Nephron (organoid): Measurements from ENCODE around the gene CBFB.

Experiments used
- H3K27ac Mint-ChIP-seq, 3 experiments: 2 replicates each; pipeline ENCODE4 v1.8.0; 2020; ENCODE audit warnings: mixed read lengths in 3 of 3, mild to moderate bottlenecking in 2 of 3, moderate library complexity in 1 of 3
- H3K27me3 Mint-ChIP-seq: 2 replicates; pipeline ENCODE4 v1.8.0; 2021; ENCODE audit warnings: low read depth, mild to moderate bottlenecking, moderate library complexity, mixed read lengths
- H3K36me3 Mint-ChIP-seq: 2 replicates; pipeline ENCODE4 v1.8.0; 2020; ENCODE audit warnings: low read depth, mixed read lengths
- H3K4me1 Mint-ChIP-seq: 2 replicates; pipeline ENCODE4 v1.8.0; 2020; ENCODE audit warnings: mixed read lengths
- H3K4me3 Mint-ChIP-seq, 3 experiments: 2 replicates each; pipeline ENCODE4 v1.8.0; 2020; ENCODE audit warnings: mild to moderate bottlenecking in 3 of 3, mixed read lengths in 3 of 3, moderate library complexity in 2 of 3
- H3K9me3 Mint-ChIP-seq: 2 replicates; pipeline ENCODE4 v1.8.0; 2020; ENCODE audit warnings: mixed read lengths
- TF ChIP-seq, protein P1 (sequence below), 3 experiments: fragments of 200-600 bp; sonication (generic); IDR thresholded peaks; one replicate each; pipeline ENCODE4 v1.5.0; 2021; ENCODE audit warnings: antibody characterized with exemption in 3 of 3; ENCODE audit not compliant: unreplicated experiment in 3 of 3

CBFB gene

DNA sequence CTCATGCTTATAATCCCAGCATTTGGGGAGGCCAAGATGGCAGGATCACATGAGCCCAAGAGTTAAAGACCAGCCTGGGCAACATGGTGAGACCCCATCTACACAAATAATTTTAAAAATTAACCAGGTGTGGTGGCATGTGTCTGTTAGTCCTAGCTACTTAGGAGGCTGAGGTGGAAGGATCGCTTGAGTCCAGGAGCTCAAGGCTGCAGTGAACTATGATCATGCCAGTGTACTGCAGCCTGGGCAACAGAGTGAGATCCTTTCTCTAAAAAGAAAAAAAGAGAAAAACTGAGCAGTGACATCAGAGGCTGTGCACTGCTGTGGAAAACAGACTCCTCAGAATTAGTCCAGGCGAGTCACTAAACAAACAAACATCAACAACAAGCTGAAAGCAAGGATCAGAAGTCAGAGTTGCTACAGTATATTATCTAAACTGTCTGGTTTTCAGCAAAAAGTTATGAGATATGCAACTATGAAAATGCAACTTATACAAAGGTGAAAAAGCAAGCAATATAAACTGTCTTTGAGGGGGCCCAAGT is 39.3 kb downstream of the CBFB start:
- Mint-ChIP-seq H3K9me3 (no peaks in the 10 kb centered on the region), H3K27ac (no peak overlapping the region), H3K27me3 (no peaks in the 10 kb centered on the region), H3K4me1 (no peaks in the 10 kb centered on the region), H3K4me3 (no peak overlapping the region), H3K36me3 (peaks cover 42% of the 10 kb centered on the region)
- TF ChIP-seq, protein P1, sequence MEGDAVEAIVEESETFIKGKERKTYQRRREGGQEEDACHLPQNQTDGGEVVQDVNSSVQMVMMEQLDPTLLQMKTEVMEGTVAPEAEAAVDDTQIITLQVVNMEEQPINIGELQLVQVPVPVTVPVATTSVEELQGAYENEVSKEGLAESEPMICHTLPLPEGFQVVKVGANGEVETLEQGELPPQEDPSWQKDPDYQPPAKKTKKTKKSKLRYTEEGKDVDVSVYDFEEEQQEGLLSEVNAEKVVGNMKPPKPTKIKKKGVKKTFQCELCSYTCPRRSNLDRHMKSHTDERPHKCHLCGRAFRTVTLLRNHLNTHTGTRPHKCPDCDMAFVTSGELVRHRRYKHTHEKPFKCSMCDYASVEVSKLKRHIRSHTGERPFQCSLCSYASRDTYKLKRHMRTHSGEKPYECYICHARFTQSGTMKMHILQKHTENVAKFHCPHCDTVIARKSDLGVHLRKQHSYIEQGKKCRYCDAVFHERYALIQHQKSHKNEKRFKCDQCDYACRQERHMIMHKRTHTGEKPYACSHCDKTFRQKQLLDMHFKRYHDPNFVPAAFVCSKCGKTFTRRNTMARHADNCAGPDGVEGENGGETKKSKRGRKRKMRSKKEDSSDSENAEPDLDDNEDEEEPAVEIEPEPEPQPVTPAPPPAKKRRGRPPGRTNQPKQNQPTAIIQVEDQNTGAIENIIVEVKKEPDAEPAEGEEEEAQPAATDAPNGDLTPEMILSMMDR (IDR thresholded peaks at IDR 0.05; ENCODE audit: unreplicated experiment in 3 of 3) = no peak

DNA sequence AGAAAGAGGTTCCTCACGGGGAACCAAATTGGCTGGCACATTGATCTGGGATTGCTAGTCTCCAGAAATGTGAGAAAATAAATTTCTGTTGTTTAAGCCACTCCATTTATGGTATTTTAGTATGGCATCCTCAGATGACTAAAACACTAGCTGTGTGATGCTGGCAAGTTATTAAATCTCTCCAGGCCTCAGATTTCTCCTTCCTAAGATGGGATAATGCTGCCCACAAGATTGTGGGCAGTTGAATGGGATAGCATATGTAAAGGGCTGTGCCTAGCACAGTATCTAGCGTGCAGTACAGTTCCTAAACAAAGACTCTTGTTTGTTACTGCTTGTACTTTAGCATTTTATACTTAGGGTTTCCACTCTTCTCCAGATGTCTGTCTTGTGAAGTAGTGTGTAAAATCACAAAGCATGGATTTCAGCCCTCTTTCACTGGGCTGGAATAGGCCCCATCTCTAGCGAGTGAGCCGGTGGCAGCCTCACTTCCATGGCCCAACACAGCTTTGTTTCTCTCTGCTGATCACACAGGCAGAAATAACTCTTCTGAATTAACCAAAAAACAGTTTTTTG is 42.6 kb downstream of the CBFB start:
- Mint-ChIP-seq H3K27me3 (no peaks in the 10 kb centered on the region), H3K4me3 (no peak overlapping the region), H3K27ac (peak overlapping the region in 1 of 3 experiments; percentile 52), H3K9me3 (no peaks in the 10 kb centered on the region), H3K4me1 (no peaks in the 10 kb centered on the region), H3K36me3 (peaks cover 50% of the 10 kb centered on the region)
- TF ChIP-seq, protein P1 (IDR thresholded peaks at IDR 0.05; ENCODE audit: unreplicated experiment in 3 of 3) = no peak

DNA sequence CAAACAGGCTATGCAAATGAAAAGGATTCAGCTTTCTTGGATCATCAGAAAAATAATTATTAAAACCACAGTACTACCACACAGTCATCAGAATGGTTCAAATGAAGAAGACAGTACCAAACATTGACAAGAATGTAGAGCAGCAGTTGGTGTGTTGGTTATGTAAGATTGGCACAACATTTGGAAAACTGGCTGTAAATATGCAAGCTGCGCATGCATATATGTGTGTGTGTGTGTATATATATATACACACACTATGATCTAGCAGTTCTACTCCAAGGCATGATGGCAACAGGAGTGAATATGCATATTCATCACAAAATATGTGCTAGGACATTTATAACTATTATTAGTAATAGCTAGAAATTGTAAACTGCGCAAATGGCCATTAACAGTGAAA is 46.4 kb downstream of the CBFB start:
- TF ChIP-seq, protein P1 (IDR thresholded peaks at IDR 0.05; ENCODE audit: unreplicated experiment in 3 of 3) = no peak
- Mint-ChIP-seq H3K36me3 (peaks cover 35% of the 10 kb centered on the region), H3K27me3 (no peaks in the 10 kb centered on the region), H3K4me1 (no peaks in the 10 kb centered on the region), H3K9me3 (no peaks in the 10 kb centered on the region), H3K27ac (no peak overlapping the region), H3K4me3 (no peak overlapping the region)

- Mint-ChIP-seq H3K27ac (no peak overlapping the region), H3K36me3 (peaks cover 32% of the 10 kb centered on the region), H3K27me3 (no peaks in the 10 kb centered on the region), H3K4me1 (no peaks in the 10 kb centered on the region), H3K4me3 (no peak overlapping the region), H3K9me3 (no peaks in the 10 kb centered on the region)
- TF ChIP-seq, protein P1 (IDR thresholded peaks at IDR 0.05; ENCODE audit: unreplicated experiment in 3 of 3) = no peak
These were observed 48.9 kb downstream of the CBFB start for GRCh38 chr16:67077871-67078270.

GRCh38 chr16:67082100-67082499 is 53.2 kb downstream of the CBFB start:
- peaks cover 30% of the 10 kb centered on the region for H3K36me3 Mint-ChIP-seq

More at GRCh38 chr16:67082100-67082499, 53.2 kb downstream of the CBFB start:
- TF ChIP-seq, protein P1 (IDR thresholded peaks at IDR 0.05; ENCODE audit: unreplicated experiment in 3 of 3) = no peak
- Mint-ChIP-seq H3K9me3 (no peaks in the 10 kb centered on the region), H3K27ac (no peak overlapping the region), H3K27me3 (no peaks in the 10 kb centered on the region), H3K4me3 (no peak overlapping the region), H3K4me1 (peaks cover 18% of the 10 kb centered on the region)
